ENCODE data around the gene XYLT1.

- TF ChIP-seq CTCF (IDR thresholded peaks at IDR 0.05): no peak
- no peak for TF ChIP-seq POLR2AphosphoS5 (IDR thresholded peaks at IDR 0.05; ENCODE audit: low read depth, low read length)
- no peak for TF ChIP-seq RCOR1 (IDR thresholded peaks at IDR 0.05; ENCODE audit: low read length)
- TF ChIP-seq MAX (IDR thresholded peaks at IDR 0.05; ENCODE audit: low read depth): no peak
- no peak for TF ChIP-seq NRF1 (IDR thresholded peaks at IDR 0.05; ENCODE audit: low read depth, low read length)
- no peak for TF ChIP-seq NFIC (IDR thresholded peaks at IDR 0.05; ENCODE audit: borderline replicate concordance)
- TF ChIP-seq GABPA (IDR thresholded peaks at IDR 0.05; ENCODE audit: low read depth): no peak
- no peak for TF ChIP-seq SMC3 (IDR thresholded peaks at IDR 0.05; ENCODE audit: low read depth, low read length)
- no peak for TF ChIP-seq ZBTB33 (IDR thresholded peaks at IDR 0.05; ENCODE audit: borderline replicate concordance, low read depth)
These were observed 169.6 kb downstream of the XYLT1 start for GRCh38 chr16:17301184-17301583.

All from SK-N-SH (cell line).